ENCODE results near the gene WFDC1.

WFDC1 gene

GRCh38 chr16:84259691-84260090, 35.0 kb upstream of the WFDC1 start:
- H3K4me1 ChIP-seq (ENCODE audit: control insufficient read depth, insufficient read depth, low read length): no peaks in the 10 kb centered on the region
- no peaks in the 10 kb centered on the region for H3K9me3 ChIP-seq (ENCODE audit: control insufficient read depth, low read length)
- no peak overlapping the region for H3K4me3 ChIP-seq (ENCODE audit: insufficient read depth, low read depth, low read length)
- 94 to 100% methylated on average over 2 of the region's 3 CpGs for WGBS, 2 experiments
- H3K36me3 ChIP-seq (ENCODE audit: control insufficient read depth, insufficient read depth, low read length): no peaks in the 10 kb centered on the region
- no peak overlapping the region for H3K27ac ChIP-seq (ENCODE audit: insufficient read depth, low read depth, low read length, poor library complexity, severe bottlenecking)
- H3K27me3 ChIP-seq (ENCODE audit: control insufficient read depth, insufficient read depth, low read length, poor library complexity, severe bottlenecking): no peaks in the 10 kb centered on the region

- no peak overlapping the region for H3K4me3 ChIP-seq (ENCODE audit: insufficient read depth, low read depth, low read length)
- H3K9me3 ChIP-seq (ENCODE audit: control insufficient read depth, low read length): no peaks in the 10 kb centered on the region
- WGBS, 2 experiments: 92 to 93% methylated on average over 23 of the region's 23 CpGs
- no peaks in the 10 kb centered on the region for H3K36me3 ChIP-seq (ENCODE audit: control insufficient read depth, insufficient read depth, low read length)
- H3K4me1 ChIP-seq (ENCODE audit: control insufficient read depth, insufficient read depth, low read length): no peaks in the 10 kb centered on the region
- H3K27me3 ChIP-seq (ENCODE audit: control insufficient read depth, insufficient read depth, low read length, poor library complexity, severe bottlenecking): no peaks in the 10 kb centered on the region
- H3K27ac ChIP-seq (ENCODE audit: insufficient read depth, low read depth, low read length, poor library complexity, severe bottlenecking): no peak overlapping the region
These were observed 33.7 kb upstream of the WFDC1 start for GRCh38 chr16:84260766-84261554.

- Histone ChIP-seq H3K27ac (ENCODE audit: insufficient read depth, low read depth, low read length, poor library complexity, severe bottlenecking) (no peak overlapping the region), H3K4me3 (ENCODE audit: insufficient read depth, low read depth, low read length) (no peak overlapping the region), H3K36me3 (ENCODE audit: control insufficient read depth, insufficient read depth, low read length) (no peaks in the 10 kb centered on the region), H3K4me1 (ENCODE audit: control insufficient read depth, insufficient read depth, low read length) (no peaks in the 10 kb centered on the region), H3K27me3 (ENCODE audit: control insufficient read depth, insufficient read depth, low read length, poor library complexity, severe bottlenecking) (no peaks in the 10 kb centered on the region), H3K9me3 (ENCODE audit: control insufficient read depth, low read length) (no peaks in the 10 kb centered on the region)
- 92 to 93% methylated on average over 3 to 4 of the region's 4 CpGs for WGBS, 2 experiments
These were observed 32.6 kb upstream of the WFDC1 start for GRCh38 chr16:84262031-84262430.

- H3K27ac ChIP-seq (ENCODE audit: insufficient read depth, low read depth, low read length, poor library complexity, severe bottlenecking): no peak overlapping the region
- H3K4me3 ChIP-seq (ENCODE audit: insufficient read depth, low read depth, low read length): no peak overlapping the region
- no peaks in the 10 kb centered on the region for H3K9me3 ChIP-seq (ENCODE audit: control insufficient read depth, low read length)
- no peaks in the 10 kb centered on the region for H3K4me1 ChIP-seq (ENCODE audit: control insufficient read depth, insufficient read depth, low read length)
- H3K27me3 ChIP-seq (ENCODE audit: control insufficient read depth, insufficient read depth, low read length, poor library complexity, severe bottlenecking): no peaks in the 10 kb centered on the region
- 96 to 100% methylated on average over 3 of the region's 3 CpGs for WGBS, 2 experiments
- H3K36me3 ChIP-seq (ENCODE audit: control insufficient read depth, insufficient read depth, low read length): no peaks in the 10 kb centered on the region
These were observed 31.7 kb upstream of the WFDC1 start for GRCh38 chr16:84262939-84263338.

- no peak overlapping the region for H3K4me3 ChIP-seq (ENCODE audit: insufficient read depth, low read depth, low read length)
- H3K27me3 ChIP-seq (ENCODE audit: control insufficient read depth, insufficient read depth, low read length, poor library complexity, severe bottlenecking): no peaks in the 10 kb centered on the region
- no peak overlapping the region for H3K27ac ChIP-seq (ENCODE audit: insufficient read depth, low read depth, low read length, poor library complexity, severe bottlenecking)
- H3K9me3 ChIP-seq (ENCODE audit: control insufficient read depth, low read length): no peaks in the 10 kb centered on the region
- H3K4me1 ChIP-seq (ENCODE audit: control insufficient read depth, insufficient read depth, low read length): no peaks in the 10 kb centered on the region
- H3K36me3 ChIP-seq (ENCODE audit: control insufficient read depth, insufficient read depth, low read length): no peaks in the 10 kb centered on the region
- 38 to 39% methylated on average over 4 of the region's 4 CpGs for WGBS, 2 experiments
These were observed 28.2 kb upstream of the WFDC1 start for GRCh38 chr16:84266451-84266850.

GRCh38 chr16:84267380-84267779, 27.3 kb upstream of the WFDC1 start:
- Histone ChIP-seq H3K4me3 (ENCODE audit: insufficient read depth, low read depth, low read length) (no peak overlapping the region), H3K27me3 (ENCODE audit: control insufficient read depth, insufficient read depth, low read length, poor library complexity, severe bottlenecking) (no peaks in the 10 kb centered on the region), H3K4me1 (ENCODE audit: control insufficient read depth, insufficient read depth, low read length) (no peaks in the 10 kb centered on the region), H3K9me3 (ENCODE audit: control insufficient read depth, low read length) (no peaks in the 10 kb centered on the region), H3K36me3 (ENCODE audit: control insufficient read depth, insufficient read depth, low read length) (no peaks in the 10 kb centered on the region), H3K27ac (ENCODE audit: insufficient read depth, low read depth, low read length, poor library complexity, severe bottlenecking) (no peak overlapping the region)
- WGBS, 2 experiments: 74 to 76% methylated on average over 4 of the region's 4 CpGs

GRCh38 chr16:84268291-84269040, 26.2 kb upstream of the WFDC1 start:
- 83 to 84% methylated on average over 18 of the region's 18 CpGs for WGBS, 2 experiments
- H3K4me1 ChIP-seq (ENCODE audit: control insufficient read depth, insufficient read depth, low read length): no peaks in the 10 kb centered on the region
- H3K27me3 ChIP-seq (ENCODE audit: control insufficient read depth, insufficient read depth, low read length, poor library complexity, severe bottlenecking): no peaks in the 10 kb centered on the region
- H3K9me3 ChIP-seq (ENCODE audit: control insufficient read depth, low read length): no peaks in the 10 kb centered on the region
- H3K36me3 ChIP-seq (ENCODE audit: control insufficient read depth, insufficient read depth, low read length): no peaks in the 10 kb centered on the region
- no peak overlapping the region for H3K27ac ChIP-seq (ENCODE audit: insufficient read depth, low read depth, low read length, poor library complexity, severe bottlenecking)
- no peak overlapping the region for H3K4me3 ChIP-seq (ENCODE audit: insufficient read depth, low read depth, low read length)

- Histone ChIP-seq H3K4me1 (ENCODE audit: control insufficient read depth, insufficient read depth, low read length) (no peaks in the 10 kb centered on the region), H3K27me3 (ENCODE audit: control insufficient read depth, insufficient read depth, low read length, poor library complexity, severe bottlenecking) (no peaks in the 10 kb centered on the region), H3K4me3 (ENCODE audit: insufficient read depth, low read depth, low read length) (no peak overlapping the region), H3K9me3 (ENCODE audit: control insufficient read depth, low read length) (no peaks in the 10 kb centered on the region), H3K27ac (ENCODE audit: insufficient read depth, low read depth, low read length, poor library complexity, severe bottlenecking) (no peak overlapping the region), H3K36me3 (ENCODE audit: control insufficient read depth, insufficient read depth, low read length) (no peaks in the 10 kb centered on the region)
- 93 to 94% methylated on average over 9 of the region's 9 CpGs for WGBS, 2 experiments
These were observed 24.6 kb upstream of the WFDC1 start for GRCh38 chr16:84270071-84270470.

- Histone ChIP-seq H3K27me3 (ENCODE audit: control insufficient read depth, insufficient read depth, low read length, poor library complexity, severe bottlenecking) (no peaks in the 10 kb centered on the region), H3K27ac (ENCODE audit: insufficient read depth, low read depth, low read length, poor library complexity, severe bottlenecking) (no peak overlapping the region), H3K9me3 (ENCODE audit: control insufficient read depth, low read length) (no peaks in the 10 kb centered on the region), H3K4me3 (ENCODE audit: insufficient read depth, low read depth, low read length) (no peak overlapping the region), H3K4me1 (ENCODE audit: control insufficient read depth, insufficient read depth, low read length) (no peaks in the 10 kb centered on the region), H3K36me3 (ENCODE audit: control insufficient read depth, insufficient read depth, low read length) (no peaks in the 10 kb centered on the region)
- 86 to 87% methylated on average over 10 of the region's 10 CpGs for WGBS, 2 experiments
These were observed 24.1 kb upstream of the WFDC1 start for GRCh38 chr16:84270531-84270930.

GRCh38 chr16:84271037-84271436, 23.6 kb upstream of the WFDC1 start:
- Histone ChIP-seq H3K4me3 (ENCODE audit: insufficient read depth, low read depth, low read length) (no peak overlapping the region), H3K27me3 (ENCODE audit: control insufficient read depth, insufficient read depth, low read length, poor library complexity, severe bottlenecking) (no peaks in the 10 kb centered on the region), H3K9me3 (ENCODE audit: control insufficient read depth, low read length) (no peaks in the 10 kb centered on the region), H3K27ac (ENCODE audit: insufficient read depth, low read depth, low read length, poor library complexity, severe bottlenecking) (no peak overlapping the region), H3K36me3 (ENCODE audit: control insufficient read depth, insufficient read depth, low read length) (no peaks in the 10 kb centered on the region), H3K4me1 (ENCODE audit: control insufficient read depth, insufficient read depth, low read length) (no peaks in the 10 kb centered on the region)
- 83 to 90% methylated on average over 1 of the region's 1 CpG for WGBS, 2 experiments

Data from ectodermal cell (in vitro differentiated cells).